Activated T-cell treated with anti-CD3 and anti-CD28 coated beads, Interleukin-2, amount 50 U/mL, for 48 hours (primary cell): ENCODE results near the gene TTYH2.

Source experiments
- DNase-seq, 2 experiments: peaks; one replicate each; pipeline ENCODE4 v3.0.0-alpha.2; 2020

Gene TTYH2

GRCh38 chr17:74215342-74215727, 2.0 kb downstream of the TTYH2 start:
- no peak for DNase-seq

DNA sequence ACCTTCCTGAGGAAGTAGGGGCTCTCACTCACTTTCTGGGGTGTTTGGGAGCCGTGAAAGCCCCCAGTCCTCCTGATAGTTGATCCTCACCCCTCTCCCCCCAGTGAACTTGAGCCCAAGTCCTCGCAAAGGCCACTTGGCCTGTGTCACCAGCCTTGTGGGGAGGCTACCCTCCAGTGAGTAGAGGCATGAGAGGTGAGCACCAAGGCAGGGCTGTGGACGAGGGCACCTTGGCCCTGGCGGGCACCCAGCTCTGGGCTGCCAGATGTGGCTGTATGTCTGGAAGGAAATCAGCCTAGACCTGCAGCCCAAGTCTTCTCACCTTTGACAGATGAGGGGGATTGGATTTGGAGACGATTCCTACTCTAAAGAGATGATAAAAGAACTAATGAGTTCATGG, 3.1 kb downstream of the TTYH2 start:
- DNase-seq, result no peak

- DNase-seq, result no peak
Measured at GRCh38 chr17:74217037-74217730, 3.8 kb downstream of the TTYH2 start.

DNA sequence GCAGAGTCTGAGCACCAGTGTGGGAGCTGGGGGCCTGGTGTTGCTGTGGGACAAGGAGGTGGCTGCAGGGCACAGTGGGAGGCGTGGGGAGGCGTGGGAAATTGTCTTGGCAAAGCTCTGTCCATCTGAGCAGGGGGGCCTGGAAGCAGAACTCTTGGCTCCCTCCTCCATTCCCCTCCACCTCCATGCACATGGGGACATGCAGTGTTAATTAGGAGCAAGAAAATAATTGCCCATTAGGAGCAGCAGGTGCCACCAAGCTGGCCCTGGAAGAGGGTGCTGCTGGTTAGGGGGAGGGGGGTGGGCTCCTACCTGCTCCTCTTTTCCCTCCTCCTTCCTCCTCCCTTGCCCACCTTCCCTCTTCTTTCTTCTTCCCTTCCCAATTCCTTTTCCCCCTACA, 4.5 kb downstream of the TTYH2 start:
- DNase-seq, result no peak

DNA sequence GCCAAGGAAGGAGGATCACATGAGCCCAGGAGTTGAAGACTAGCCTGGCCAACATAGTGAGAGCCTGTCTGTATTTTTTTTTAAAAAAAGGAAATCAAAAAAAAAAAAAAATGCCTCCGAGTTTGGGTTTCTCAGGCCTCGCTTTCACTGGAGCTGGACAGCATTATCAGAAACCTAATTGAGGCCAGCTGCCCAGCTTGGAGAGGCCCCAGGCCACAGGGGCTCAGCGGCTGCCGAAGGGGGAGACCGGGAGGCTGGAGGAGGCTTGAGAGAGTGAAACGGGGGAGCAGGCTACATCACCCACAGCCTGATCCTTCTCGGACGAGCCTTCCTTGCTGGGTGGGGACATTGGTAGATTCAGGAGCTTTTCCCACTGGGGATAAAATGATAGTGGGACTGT, 5.1 kb downstream of the TTYH2 start:
- DNase-seq, result no peak

DNA sequence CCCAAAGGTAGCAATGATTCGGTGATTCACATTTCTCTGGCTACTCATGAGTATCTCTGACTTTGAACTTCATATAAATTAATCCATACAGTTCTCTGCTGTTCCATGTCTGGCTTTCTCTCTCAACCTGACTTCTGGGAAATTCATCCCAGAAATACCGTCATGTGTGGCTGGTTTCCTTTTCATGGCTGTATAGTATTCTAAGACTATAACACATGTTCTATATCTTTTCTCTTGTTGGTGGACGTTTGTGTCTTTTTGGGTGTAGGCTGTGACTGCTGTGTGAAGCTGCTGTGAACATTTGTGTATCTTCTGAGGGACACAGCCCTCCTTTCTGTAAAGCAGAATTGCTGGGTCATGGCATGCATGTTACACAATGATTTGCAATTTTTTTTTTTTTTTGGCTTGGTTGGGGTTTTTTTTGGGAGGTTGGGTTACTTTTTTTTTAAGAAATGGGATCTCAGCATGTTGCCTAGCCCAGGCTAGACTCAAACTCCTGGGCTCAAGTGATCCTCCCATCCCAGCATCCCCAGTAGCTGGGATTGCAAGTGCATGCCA, 6.3 kb downstream of the TTYH2 start:
- DNase-seq, result no peak

DNA sequence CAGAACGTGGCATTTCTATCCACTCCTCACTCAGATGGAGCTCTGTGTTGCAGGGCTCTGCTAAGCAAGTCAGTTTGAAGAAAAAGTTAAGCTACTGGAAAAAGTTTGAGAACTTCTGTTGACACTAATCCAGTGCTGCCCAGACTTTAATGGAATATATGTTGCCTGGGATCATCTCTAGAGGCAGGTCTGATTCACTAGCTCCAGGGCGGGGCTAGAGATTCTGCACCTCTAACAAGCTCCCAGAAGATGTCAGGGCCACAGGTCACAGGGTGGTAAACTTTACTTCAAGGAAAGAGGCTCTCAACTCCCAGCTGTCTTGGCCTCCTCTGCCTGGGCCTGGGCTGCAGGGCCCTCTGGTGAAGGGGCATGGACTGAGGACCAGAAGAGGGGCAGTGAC, 6.8 kb downstream of the TTYH2 start:
- DNase-seq, result no peak

DNA sequence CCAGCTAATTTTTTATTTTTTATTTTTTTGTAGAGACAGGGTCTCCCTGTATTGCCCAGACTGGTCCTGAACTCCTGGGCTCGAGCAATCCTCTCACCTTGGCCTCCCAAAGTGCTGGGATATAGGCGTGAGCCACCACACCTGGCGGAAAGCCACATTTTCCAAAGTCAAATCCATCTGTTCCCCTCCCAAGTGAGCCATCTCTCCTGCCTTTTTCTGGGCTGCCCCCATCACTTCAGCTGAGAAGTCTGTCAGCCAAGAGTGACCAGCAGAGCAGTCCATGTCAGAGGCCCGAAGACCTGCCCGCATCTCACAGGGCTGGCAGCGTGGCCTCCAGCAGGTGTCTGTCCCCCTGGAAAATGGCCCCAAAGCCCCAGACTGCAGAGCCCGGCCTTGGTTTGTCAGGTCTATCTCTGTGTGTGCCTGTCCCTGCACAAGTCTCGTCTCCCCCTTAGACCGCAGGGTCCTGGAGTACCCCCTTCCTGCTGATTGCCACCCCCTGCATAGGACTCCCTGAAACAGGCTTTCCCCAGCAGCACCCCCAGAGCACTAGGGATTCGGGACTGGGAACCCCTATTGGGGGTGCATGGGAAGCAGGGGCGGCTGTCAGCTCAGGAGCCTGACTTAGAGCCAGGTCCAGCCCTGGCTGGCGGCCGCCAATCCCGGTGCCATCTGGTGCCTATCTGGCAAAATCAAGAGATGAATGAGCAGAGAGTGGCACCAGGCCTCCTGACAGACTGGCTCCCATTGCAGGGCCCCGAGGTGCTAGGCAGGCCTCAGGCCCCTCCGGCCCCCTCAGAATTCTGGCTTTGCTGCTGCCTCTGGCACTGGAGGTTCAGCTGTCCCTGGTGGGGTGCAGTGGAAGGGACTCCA, 7.8 kb downstream of the TTYH2 start:
- DNase-seq, result no peak

- no peak for DNase-seq
Measured at GRCh38 chr17:74222399-74222798, 9.0 kb downstream of the TTYH2 start.

- no peak for DNase-seq
Measured at GRCh38 chr17:74223901-74224300, 10.5 kb downstream of the TTYH2 start.

DNA sequence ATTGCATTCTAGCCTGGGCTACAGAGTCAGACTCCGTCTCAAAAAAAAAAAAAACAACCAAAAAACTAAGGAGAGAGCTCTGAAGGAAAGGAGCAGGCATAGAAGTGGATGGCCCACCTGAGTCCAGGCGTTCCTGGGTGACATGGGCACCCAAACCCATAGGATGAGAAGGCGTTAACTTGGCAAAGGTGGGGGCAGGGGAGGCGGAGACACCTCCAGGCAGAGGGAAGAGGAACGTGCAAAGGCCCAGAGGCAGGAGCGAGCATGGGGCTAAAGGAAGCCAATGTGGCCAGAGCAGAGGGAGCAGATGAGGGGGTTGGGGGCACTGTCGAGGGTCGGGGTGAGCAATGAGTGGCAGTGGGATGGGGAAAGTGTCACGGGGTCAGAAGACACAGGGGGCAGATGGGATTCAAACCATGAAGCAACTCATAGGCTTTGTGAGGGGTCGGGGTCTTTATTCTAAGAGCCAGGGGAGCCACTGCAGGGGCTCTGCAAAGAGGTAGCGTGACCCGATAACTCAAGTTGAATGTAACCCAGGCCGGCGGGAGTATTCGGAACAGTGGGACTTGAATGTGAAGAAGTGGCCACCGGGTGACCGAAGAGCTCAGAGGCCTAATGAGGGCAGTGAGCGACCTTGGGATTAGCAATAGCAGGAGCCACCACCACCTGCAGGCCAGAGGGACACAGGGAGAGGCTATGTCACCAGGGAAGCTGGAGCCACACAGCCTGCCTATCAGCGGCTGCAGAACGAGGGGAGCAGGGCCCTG, 11.8 kb downstream of the TTYH2 start:
- no peak for DNase-seq

DNA sequence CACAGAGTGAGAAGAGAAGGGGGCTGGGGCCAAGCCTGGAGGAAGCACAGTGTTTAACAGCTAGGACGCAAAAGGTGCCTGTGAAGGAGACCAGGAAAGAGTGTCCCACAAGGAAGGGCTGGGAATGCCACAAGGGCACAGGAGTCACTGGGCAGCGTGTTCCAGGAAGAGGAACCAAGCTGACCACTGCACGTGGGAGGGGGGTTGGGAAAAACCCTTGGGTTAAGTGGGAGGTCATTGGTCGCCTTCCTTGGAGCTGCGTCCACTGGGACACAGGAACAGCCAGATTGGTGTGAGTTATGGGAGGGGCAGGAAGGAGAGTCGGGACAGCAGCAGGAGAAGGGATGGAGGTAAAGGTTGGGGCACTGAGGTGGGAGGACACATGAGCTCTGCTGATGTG, 12.9 kb downstream of the TTYH2 start:
- no peak for DNase-seq

DNA sequence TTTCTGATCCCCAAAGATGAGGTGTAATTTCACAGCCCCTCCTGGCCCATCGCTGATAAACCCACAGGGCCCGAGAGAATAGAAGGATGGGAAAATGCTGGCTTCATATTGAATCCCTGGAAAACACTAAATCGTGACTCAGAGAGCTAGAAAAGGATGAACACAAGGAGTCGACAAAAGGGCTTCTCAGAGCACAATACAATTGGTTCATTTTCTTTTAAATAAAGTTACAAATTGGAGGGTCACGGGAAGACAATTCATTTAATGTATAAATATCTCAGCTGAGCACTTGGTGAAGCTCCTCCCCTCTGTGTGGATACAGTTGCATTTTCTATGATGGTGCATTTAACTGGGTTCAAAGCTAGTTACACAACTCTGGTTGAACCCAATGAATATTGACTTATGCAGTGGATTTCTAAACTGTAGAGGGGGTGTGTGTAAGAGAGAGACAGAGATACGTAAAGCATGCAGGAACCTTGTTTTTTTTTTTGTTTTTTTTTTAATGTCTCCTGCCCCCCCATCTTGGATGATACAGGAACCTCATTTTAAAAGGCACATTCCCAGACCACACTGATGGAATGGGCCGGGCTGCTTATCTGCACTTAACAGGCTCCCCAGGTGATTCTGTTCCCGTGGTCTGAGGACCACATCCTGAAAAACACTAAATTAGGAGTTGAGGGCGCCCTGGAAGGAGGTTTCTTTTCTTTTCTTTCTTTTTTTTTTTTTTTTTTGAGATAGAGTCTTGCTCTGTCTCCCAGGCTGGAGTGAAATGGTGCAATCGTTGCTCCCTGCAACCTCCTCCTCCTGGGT, 14.1 kb downstream of the TTYH2 start:
- DNase-seq, result no peak

- no peak for DNase-seq
Measured at GRCh38 chr17:74228306-74228978, 15.1 kb downstream of the TTYH2 start.

DNA sequence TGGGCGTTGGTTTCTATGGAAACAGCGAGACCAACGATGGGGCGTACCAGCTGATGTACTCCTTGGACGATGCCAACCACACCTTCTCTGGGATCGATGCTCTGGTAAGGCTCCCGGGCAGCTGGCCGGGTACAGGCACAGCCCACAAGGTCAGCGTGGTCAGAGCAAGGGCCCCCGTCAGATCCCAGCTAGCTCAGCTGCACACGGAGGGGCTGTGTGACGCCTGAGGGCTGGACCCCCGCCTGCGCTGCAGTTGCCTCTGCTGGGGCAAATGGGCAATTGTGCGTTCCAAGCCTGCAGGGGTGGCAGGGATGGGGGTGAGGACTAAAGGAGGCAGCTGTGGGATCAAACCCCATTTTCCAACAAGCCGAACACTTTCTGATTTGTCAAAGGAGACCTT, 17.5 kb downstream of the TTYH2 start:
- no peak for DNase-seq

DNA sequence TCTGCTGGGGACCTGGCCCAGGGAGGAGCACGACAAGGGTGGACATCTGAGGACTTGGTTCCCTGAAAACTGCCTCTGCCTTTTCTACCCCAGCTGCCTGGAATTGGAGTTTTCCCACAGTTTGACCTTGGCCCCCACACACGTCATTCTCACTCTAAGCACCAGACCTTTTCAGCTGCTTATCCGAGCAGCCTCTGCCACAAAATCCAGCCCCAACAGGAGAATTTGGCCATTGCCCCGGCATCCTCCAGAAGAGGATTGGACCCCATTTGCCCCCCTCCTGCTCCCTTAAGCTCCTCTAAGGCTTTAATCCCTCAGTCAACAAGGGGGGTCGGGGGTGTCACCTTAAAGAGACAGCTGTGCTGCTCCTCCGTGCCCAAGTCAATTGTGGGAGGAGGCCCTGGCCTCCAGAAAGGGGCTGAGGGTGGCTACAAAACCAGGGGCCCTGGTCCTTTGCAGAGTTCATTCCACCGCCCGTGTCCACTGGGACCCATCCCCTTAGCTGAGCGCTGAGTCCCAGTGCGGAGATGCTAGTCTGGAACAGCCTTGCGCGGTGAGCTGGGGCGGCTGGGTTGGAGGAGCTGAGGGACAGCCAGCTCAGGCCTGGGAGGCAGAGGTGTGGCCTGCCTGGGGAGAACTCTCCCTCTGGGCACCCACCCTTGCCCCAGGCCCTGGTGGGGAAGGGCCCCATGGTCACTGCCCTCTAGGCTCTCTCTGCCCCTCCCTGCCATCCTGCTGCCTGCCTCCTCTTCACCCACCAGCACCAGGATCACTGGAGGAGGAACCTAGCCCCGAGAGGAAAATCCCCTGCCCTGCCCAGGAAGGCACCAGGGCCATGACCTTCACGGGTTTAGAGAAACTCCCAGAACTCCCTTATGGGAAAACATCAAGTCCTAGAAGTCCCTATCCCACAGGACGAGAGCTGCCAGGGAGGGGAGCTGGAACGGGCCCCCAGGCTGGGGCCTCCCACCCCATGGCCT, 18.8 kb downstream of the TTYH2 start:
- no peak for DNase-seq

DNA sequence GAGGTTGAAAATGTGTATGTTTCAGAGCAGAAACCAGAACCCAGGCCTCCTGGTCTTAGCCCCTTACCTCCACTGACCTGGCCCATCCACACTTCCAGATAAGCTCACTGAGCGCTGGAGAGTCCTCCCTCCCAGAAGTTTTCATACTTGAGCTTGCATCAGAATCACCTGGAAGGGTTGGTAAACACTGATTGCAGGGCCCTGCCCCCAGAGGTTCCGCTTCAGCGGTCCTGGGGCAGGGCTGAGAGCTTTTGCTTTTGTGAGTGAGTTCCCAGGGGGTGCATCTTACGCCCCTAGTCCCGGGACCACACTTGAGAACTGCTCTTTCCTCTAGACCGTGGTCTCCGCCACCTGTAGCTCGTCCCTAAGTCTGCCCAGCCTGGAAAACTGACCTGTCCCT, 20.6 kb downstream of the TTYH2 start:
- no peak for DNase-seq

- no peak for DNase-seq
Measured at GRCh38 chr17:74234486-74234885, 21.1 kb downstream of the TTYH2 start.

DNA sequence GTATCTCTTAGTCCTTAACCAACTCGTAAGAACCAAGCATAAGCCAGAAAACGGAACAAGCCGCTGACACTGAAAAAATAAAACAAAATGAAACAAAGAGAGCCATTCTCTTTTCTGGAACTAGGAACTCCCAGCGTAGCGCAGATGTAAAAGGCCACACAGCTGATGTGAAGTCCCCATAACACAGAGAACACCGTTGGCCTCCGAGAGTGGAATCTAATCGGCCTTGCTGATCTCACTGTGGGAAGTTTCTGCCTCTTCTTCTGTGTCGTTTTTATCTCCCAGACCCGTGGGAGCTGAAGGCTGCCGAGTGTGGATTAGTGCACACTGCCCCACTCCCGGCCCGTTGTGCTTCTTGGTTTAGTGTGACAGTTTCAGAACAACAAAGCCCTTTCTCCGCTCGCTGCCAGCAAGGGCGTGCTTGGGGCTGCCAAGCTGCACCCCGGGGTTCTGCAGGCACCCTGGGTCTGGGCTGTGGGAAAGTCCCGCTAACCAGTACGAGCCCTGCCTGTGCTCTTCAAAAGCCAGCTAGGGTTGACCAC, 21.7 kb downstream of the TTYH2 start:
- DNase-seq, result no peak

GRCh38 chr17:74235911-74236371, 22.6 kb downstream of the TTYH2 start:
- DNase-seq, result no peak
